Left forelimb (tissue), 1 donor: Measurements from ENCODE around the gene TST.

Source experiments
- DNase-seq: peaks from one replicate; pipeline ENCODE4 v3.0.0-alpha.2; 2018; ENCODE audit warnings: low spot score

TST gene

DNA sequence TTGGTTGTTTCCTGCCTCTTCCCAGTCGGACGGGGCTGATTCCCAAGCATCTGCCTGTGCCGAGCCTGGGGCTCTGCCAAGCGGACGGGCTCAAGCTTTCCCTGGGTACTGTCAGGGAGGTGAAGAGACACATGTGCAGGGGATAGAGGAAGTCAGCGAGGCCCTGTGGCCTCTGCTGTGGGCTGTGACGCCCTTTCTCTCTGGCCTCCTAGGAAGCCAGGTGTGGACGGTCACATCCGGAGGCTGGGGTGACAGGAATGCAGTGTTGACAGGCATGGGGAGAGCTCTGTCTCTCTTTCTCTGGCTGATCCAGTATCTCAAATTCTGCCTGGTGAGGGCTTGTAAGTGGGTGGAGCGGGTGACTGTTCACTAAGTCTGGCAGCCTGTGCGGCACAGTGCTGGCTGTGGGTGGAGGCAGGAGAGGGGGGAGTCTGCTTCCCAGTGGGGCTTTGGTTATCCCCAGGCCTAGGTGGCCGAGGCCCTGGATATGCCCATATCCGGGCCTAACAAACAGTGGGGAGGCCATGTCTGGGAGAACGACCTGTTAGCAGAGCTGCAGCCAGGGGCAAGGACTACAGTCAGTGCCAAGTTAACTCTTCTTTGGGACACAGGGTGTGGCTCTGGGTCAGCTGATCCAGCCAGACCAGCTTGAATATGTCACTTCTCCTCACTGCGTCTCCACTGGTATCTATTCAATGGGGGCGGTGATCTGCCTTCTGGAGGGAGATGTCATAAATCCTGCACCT, 34.2 kb upstream of the TST start:
- no peak for DNase-seq

DNA sequence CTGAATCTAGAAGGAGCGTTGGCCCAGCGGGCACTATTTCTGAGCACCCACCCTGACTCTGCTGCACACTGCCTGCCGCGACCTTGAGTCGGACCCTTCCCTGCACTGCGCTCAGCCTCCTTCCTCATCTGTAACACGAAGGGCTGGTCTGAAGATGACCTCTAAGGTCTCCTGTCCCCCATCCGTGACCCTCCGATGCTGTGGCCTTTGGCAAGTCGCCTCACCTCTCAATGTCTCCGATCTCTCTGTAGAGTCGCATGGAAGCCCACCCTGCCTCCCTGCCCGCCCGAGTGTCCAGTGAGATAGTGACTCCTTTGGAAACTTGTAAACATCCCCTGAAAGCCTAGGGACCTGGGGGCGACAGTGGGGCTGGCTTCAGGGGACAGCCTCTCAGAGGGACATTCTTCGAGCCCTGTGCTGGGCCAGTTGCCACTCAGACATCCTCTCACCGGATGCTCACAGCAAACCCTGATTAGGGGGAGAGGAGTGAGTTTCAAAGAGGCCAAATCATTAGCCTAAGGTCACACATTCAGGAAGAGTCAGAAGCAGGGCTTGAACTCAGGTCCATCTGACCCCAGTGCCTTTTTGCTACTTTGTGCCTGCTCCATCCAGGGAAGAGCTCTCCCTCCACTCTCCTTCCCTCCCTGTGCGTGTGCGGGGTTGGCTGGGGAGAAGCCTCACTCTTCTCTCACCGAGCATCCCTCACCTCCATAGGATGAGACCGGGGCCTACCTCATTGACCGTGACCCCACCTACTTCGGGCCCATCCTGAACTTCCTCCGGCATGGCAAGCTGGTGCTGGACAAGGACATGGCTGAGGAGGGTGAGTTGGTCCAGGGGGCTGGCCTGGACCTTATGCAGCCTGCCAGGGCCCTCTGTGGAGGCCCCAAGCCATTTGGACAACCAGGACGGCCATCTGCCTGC, 33.4 kb upstream of the TST start:
- DNase-seq = no peak

DNA sequence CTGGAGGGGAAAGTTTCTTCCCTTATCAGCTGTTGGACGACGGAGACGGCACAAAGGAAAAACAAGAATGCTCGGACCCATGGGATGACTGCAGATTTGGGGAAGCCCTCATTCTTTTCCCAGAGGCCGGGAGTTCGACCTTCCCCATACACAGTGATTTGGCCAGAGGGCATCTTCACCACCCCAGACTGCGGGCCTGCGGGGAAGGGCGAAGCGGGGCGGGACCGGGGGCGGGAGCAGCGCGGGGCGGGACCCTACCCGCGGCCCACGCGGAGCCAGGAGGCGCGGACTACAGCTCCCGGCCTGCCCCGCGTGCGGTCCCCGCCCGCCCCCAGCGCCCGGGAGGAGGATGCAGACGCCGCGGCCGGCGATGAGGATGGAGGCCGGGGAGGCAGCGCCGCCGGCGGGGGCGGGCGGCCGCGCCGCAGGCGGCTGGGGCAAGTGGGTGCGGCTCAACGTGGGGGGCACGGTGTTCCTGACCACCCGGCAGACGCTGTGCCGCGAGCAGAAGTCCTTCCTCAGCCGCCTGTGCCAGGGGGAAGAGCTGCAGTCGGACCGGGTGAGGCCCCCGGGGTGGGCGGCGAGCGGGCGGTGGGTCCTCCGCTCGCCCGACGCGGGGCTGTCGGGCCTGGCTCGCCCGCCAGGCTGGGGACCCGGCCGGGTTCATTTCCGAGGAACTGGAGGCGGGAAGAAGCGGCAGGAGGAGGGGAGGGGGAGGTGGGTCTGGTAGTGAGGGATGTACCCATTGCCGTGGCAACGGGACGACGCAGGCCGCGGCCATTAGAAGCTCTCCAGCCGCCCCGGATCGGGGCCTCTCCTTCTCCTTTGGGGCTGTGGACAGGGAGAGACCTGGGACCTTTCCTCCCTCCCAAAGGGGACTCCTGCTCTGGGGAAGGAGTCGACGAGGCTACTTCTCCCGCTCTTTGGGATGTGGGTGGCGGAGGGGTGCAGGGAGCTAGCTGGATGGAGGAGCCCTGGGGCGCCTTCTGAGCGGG, 32.4 kb upstream of the TST start, which contains the start of gene KCTD17:
Gene KCTD17, plus strand, starts transcription at position 352 of the 995 bp plus-strand sequence. Its CDS starts 19 bp downstream, at position 371.
- peak; percentile 84 for DNase-seq

DNA sequence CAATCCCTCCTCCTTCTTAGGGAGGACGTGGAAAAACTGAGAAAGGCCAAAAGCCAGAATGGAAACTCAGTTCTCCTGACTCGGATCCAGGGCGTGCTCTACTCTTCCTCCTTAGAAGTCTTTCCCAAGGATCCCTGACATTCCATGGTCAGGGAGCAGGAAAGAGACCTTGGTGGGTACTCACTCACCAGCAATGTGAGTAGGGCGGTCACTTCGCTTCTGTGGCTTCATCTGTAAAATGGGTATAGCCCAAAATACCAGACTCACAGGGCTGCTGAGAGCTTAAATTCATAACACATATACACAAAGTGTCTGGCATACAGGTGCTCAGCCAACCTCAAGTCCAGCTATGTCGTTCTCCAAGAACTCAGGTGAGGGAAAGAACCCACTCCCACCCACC, 31.7 kb upstream of the TST start:
- DNase-seq = no peak

DNA sequence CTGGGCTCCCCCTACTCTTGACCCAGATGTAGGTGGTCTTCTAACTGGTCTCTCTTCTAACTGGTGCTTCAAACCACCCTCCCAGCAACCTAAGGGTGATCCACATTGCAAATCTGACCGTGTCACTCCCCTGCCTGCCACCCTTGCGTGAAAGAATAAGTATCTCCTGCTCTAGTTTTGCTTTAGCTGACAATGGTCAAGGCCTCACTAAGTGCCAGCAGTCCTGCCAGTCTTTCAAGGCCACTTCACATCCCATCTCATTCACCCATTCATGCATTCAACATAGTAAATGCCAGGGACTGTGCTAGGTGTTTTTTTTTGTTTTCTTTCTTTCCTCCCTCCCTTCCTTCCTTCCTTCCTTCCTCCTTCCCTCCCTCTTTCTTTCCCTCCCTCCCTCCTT, 30.0 kb upstream of the TST start:
- no peak for DNase-seq

DNA sequence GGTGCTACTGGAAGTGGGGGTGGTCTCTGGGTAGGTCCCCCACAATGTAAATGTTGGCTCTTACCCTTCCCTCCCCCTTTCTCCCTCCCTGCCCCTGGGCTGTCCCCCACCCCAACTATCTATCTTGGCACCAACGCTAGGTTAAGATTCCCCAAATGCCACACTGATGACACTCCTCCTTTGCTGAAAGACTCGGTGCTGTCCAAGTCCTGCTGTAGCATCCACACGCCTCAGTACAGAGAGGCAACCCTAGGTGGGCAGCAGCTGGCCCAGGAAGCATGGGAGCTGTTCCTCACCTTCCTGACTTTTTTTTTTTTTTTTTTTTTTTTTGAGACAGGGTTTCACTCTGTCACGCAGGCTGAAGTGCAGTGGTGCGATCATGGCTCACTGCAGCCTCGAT, 28.9 kb upstream of the TST start:
- DNase-seq = no peak

DNA sequence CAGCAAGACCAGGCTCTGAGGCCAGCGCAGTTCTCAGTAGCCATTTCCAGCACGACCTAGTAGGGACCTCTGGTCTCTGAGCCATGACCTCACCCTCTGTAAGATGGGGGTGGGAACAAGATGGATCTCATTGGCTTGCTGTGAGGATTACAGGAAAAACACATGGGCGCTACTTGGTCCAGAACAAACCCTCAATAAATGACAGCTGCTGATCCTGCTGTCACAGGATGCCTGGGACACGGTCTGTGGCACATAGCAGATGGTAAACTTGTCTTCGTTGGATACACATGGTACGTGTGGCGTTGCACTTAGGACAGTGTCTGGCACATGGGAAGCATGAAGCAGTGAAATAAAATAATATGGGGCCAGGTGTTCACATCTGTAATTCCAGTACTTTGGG, 27.8 kb upstream of the TST start:
- DNase-seq = no peak

DNA sequence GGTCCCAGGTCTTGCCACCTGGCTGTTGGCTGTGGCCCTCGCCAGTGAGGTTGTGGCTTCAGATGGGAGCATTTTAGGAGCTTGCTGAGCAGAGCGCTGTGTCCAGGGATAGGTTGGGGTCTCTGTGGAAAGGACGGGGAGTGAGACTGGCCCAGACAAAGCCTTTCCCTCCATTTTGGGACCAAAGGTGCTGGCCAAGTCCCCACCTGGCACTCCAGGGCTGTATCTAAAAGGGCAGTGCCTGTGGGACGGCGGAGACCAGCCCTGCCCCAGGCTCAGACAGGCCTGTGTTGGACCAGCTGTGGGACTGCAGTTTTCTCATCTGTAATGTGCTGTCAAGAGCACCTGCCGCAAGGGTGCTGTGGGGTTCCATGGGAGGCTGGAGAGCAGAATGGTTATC, 27.3 kb upstream of the TST start:
- DNase-seq = no peak

DNA sequence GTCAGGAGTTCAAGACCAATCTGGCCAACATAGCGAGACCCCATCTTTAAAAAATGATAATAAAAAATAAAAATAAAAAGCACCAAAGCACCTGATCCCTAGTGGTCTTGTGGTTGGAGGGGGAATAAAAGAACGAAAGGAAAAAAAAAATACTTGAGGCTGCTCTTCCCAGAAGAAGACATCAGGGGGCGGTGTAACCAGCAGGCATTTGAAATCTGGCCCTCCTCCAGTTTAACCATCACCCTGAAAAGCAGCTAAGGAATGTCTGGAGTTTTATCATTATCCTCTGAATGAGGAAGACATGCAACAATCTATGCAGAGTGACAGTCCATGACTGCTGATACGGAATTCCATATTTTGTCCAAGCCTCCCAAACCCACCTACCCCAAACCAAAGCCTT, 26.7 kb upstream of the TST start:
- DNase-seq = no peak

DNA sequence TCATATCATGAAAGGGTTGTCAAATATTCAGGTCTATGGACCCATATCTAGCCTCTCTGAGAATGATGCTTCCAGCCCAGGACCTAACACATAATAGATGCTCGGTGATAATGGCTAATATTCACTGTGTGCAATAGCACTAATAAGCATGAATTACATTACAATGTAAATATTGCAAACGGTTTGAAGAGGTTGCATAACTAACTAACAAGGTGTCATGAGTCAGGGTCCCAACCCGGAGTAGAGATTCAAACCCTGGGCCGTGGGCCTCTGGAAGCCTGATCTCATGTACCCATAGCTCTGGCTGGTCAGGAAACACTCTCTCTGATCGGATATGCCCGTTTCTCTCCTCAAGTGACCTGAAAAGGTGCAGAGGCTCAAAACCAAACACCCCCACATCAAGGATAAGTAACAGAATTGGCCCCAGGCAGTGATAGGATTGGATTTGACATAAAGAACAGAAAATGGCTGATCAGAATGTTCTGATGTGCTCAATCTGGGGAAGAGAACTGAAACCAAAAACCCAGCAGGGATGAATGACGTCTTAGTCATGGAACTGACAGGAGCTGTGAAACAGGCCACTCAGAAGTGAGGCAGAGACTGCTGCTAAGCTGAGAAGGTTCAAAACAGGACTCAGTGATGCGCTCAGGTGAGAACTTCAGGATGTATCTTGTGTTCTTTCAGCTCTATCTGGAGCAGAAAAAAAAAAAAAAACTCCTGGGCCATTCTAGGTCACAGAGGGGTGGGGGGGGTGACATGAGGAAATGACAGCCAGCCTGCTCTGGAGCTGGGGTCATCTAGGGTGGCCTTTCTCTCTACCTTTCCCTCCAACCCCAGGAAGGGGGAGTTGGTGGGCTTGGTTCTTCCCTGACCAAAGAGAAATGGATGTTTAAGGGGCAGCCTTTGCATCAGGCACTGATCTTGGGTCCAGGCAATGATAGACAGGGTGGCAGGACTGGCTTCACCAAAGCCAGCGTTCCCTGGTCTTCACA, 25.7 kb upstream of the TST start:
- no peak for DNase-seq

DNA sequence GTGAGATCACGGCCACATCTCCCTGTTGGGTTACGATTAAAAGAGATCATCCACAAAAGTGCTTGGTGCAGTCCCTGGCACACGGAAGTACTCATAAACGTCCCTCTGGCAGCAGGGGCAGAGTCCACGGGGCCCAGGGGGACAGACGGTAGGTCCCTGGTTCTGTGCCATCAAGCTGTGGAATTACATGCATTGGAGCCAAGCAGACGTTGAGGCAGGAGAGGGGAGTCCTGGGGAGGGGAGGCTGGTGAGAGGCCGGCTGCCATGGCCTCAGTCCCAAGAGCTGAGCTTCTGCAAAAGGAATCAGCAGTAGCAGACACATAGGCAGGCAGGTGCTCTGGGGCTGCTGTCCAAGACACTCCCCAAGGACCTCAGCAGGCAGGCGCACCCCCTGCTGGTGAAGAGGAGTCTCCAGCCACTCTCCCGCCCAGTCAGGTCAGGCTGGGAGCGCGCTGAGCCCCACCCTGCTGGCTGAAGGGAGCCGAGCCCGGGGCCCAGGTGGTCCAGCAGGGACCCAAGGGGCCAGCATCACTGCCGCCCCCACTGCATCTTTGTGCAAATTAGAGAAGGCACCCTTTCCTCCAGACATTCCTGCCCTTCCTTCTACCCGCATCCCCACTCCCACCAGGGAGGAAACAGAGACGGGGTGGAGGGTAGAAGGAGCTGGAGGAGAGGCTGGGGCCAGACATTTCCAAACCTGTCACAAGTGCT, 24.7 kb upstream of the TST start:
- no peak for DNase-seq

DNA sequence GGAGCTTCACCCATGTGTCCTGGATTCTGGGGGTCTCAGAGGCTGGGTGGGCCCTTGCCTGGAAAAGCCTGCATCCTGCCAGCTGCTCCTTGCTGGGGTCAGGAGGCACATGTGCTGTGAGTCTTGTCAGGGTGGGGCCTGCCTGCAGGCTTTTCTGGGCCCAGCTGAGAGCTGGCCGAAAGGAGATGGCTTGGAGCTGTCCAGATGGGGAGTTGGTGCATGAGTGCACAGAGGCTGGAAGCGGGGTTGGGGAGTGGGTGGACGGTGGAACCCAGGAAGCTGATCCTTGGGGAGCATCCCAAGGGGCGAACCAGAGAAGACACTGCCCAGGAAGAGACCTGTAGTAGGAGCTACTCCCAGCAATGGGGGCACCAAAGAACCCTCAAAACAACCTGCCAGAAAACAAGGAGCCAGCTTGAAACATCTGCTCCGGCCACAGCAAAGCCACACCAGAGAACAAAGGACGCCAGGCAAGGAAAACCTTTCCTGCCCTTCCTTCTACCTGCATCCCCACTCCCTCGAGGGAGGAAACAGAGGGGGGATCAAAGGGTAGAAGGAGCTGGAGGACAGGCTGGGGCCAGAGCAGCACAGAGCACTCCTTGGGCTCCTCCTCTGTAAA, 24.1 kb upstream of the TST start:
- DNase-seq = no peak

DNA sequence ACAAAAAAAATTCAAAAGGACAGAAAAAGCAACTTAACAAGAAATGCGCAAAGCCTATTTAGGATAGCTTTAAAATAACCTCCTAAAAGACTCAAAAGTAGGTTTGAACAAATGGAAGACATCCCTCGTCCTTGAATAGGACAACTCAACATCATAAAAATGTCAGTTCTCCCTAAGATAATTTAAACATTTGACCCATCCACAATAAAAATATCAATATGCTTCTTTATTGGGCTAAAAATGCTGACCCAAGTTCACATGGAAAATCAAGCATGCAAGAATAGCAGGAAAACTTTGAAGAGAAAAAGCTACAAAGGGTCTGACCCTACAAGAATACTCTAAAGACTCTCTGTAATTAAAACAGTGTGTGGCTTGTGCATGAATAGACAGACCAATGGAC, 20.2 kb upstream of the TST start:
- no peak for DNase-seq

DNA sequence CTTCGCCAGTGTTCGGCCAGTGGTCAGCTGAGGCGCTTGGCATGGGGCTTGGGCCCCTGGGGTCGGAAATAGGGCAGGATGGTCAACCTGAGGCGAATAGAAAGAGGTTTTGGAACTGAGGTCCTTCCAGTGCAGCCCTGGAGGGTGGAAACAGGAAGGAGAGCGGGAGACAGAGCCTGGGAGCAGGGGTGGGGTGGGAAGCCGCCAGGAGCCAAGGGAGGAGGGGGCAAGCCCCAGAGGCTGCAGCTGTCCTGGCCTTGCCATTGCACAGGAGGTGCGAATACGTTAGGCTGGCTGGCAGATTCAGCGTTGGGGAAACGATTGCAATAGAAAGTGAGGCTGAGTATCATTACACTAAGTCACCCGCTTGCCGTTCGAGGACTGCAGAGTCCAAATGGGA, 18.4 kb upstream of the TST start:
- DNase-seq = no peak

DNA sequence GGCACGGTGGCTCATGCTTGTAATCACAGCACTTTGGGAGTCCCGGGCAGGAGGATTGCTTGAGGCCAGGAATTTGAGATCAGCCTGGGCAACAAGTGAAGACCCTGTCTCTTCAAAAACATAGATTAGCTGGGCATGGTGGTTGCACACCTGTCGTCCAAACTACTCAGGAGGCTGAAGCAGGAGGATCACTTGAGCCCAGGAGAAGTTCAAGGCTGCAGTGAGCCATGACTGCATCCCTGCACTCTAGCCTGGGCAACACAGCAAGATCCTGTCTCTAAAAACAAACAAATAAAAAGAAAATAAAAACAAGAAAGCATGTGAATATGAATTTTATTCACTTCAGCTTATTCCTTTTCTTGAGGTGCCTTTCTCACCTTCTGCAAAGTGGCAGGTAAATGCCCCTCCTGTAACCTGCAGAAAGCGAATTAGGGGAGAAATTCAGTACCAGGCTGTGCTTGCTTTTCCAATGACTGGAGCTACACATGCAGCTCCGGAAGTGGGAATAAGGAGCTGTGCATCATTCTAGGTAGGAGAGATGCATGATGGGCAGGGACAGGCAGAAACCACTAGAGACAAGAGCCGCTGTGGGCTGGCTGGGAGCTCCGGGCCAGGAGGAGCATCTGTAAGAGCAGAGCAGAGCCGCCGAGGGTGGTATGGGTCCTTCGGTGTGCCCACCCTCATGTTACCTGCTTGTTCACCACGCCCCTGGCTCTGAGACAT, 17.6 kb upstream of the TST start:
- DNase-seq = no peak

DNA sequence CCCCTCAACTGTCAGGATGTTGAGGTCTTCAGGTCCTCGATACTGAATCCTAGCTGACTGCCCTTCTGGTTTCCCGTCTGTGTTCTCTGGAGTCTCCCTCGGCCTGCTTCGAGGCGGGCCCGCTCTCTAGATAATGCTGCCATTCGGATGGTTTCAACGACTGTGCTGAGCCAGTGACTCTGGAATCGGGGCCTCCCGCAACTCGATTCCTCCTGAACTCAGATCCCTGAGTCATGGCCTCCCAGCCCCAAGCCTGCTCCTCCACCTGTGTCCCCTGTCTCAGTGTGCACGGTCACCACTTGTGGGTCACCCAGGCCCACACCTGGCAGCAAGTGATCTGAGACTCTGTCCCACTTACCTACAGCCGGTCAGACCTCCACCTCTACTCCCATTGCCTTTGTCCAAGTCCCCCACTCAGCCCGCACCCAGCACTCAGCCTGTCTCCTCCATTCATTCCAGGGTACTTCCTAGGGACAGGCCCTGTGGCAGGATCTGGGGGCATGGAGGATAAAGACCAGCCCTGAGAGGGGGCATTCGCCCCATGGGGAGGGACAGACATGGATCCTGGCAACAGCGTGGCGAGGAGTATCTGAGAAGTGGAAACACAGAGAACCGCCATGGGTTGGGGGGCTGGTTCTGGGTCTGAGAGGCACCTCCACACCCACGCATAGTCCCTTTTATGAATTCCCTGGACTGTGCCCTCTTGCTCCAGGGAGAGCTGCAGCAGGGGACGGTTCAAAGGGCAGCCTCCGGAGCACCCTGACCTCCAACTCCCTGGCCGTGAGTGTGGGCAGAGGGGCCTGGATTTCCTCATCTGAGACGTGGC, 14.6 kb upstream of the TST start:
- no peak for DNase-seq

DNA sequence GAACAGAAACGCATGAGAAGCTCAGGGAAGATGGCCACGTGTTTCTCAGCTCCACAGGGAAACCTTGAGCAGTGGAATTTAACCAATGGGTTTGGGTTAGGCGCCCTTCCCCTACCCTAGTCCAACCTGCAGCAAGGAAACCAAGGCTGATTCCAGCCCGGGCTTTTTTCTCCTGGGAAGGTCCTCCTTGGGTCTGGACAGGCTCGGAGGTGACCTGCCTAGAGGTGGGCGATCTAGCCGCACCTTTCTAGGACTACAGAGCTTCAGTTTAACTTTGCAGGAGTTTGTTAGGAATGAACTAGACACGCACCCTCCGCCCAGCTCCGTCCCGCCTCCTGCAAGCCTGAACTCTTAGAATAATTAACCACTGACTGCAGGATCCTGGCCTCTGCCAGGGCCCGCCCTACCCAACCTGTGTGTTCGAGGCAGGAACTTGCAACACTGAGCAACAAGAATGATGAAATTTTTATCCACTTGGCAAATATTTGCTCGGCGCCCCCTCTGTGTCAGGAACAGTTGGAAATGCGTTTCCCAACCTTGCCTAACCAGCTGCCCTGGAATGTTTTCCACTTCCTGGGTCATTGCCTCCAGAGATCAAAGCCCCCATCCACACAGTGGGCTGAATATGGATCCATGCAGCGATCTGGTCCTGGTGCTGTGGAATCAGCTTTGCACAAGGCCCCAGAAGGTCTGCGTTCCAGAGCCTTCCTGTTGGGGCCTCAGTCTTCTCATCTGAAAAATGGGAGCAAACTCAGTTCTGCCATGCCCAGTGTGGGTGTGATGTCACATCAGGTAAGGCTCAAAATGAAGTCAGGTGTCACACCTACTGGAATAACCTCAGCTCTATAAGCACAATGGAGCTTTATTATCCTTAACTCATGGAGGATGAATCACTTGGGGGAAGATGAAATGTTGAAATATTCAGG, 13.6 kb upstream of the TST start:
- no peak for DNase-seq
